WTC11 (cell line): ENCODE data around the gene APOL1.

Experiments used
- ATF1 ChIP-seq: sonication (generic); formaldehyde crosslinking; IDR thresholded peaks from 2 replicates; pipeline ENCODE4 v1.8.1; 2023; ENCODE audit warnings: mild to moderate bottlenecking, moderate library complexity, missing genetic modification reagents
- CREB1 ChIP-seq: sonication (generic); formaldehyde crosslinking; IDR thresholded peaks from 2 replicates; pipeline ENCODE4 v1.8.0; 2023; ENCODE audit warnings: mild to moderate bottlenecking, missing genetic modification reagents
- CTCF ChIP-seq: fragments of 200-600 bp; IDR thresholded peaks from 2 replicates; pipeline ENCODE4 v1.8.0; 2022; ENCODE audit warnings: antibody characterized with exemption
- E2F1 ChIP-seq: sonication (generic); formaldehyde crosslinking; IDR thresholded peaks from 2 replicates; pipeline ENCODE4 v1.8.0; 2022; ENCODE audit warnings: mild to moderate bottlenecking, missing genetic modification reagents
- ESRRA ChIP-seq: sonication (generic); formaldehyde crosslinking; IDR thresholded peaks from 2 replicates; pipeline ENCODE4 v1.8.1; 2022; ENCODE audit warnings: mild to moderate bottlenecking, missing genetic modification reagents, borderline replicate concordance
- FOXP1 ChIP-seq: sonication (generic); formaldehyde crosslinking; IDR thresholded peaks from 2 replicates; pipeline ENCODE4 v1.8.0; 2022; ENCODE audit warnings: missing genetic modification reagents, mild to moderate bottlenecking, moderate library complexity, borderline replicate concordance
- IRF1 ChIP-seq: sonication (generic); formaldehyde crosslinking; IDR thresholded peaks from 2 replicates; pipeline ENCODE4 v1.8.0; 2023; ENCODE audit warnings: missing genetic modification reagents
- KAT7 ChIP-seq: sonication (generic); formaldehyde crosslinking; IDR thresholded peaks from 2 replicates; pipeline ENCODE4 v1.8.1; 2023; ENCODE audit warnings: missing genetic modification reagents, mild to moderate bottlenecking, borderline replicate concordance
- MAX ChIP-seq: sonication (generic); formaldehyde crosslinking; IDR thresholded peaks from 2 replicates; pipeline ENCODE4 v1.8.0; 2022; ENCODE audit warnings: mild to moderate bottlenecking, missing genetic modification reagents
- TP53 ChIP-seq: sonication (generic); formaldehyde crosslinking; IDR thresholded peaks from 2 replicates; pipeline ENCODE4 v1.8.1; 2023; ENCODE audit warnings: mild to moderate bottlenecking, missing genetic modification reagents
- USF2 ChIP-seq: sonication (generic); formaldehyde crosslinking; IDR thresholded peaks from 2 replicates; pipeline ENCODE4 v1.8.1; 2023; ENCODE audit warnings: mild to moderate bottlenecking, missing genetic modification reagents, moderate library complexity
- ZBTB21 ChIP-seq: sonication (generic); formaldehyde crosslinking; IDR thresholded peaks from 2 replicates; pipeline ENCODE4 v1.8.1; 2023; ENCODE audit warnings: mild to moderate bottlenecking, missing genetic modification reagents, borderline replicate concordance
- ZNF219 ChIP-seq: sonication (generic); formaldehyde crosslinking; IDR thresholded peaks from 2 replicates; pipeline ENCODE4 v1.8.0; 2023; ENCODE audit warnings: missing genetic modification reagents, mild to moderate bottlenecking, borderline replicate concordance

DNA sequence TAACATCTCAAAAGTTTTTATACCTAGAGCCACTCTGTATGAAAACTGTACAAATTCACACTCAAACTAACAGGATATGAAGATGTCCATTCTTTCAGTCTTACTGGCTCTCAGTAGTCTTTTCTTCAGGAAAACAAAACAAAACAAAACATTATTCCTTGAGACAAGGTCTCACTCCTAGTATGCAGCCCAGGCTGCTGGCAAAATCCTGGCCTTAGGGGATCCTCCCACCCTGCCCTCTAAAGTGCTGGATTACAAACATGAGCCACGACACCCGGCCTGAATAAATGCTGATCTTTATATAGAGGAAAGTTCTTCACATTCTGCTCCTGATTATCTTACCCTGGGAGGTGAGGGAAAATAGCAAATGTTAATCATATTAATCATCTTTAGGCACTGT lies 18.7 kb upstream of the APOL1 start:
- TF ChIP-seq USF2 (CRISPR knock-in tag), result no peak
- no peak for TF ChIP-seq CTCF
- no peak for TF ChIP-seq TP53 (CRISPR knock-in tag)
- no peak for TF ChIP-seq E2F1 (CRISPR knock-in tag)
- no peak for TF ChIP-seq MAX (CRISPR knock-in tag)
- no peak for TF ChIP-seq ESRRA (CRISPR knock-in tag)
- TF ChIP-seq IRF1 (CRISPR knock-in tag), result no peak
- TF ChIP-seq ZNF219 (CRISPR knock-in tag), result no peak
- TF ChIP-seq KAT7 (CRISPR knock-in tag), result no peak
- TF ChIP-seq ATF1 (CRISPR knock-in tag), result no peak
- TF ChIP-seq CREB1, result no peak
- no peak for TF ChIP-seq ZBTB21 (CRISPR knock-in tag)
- TF ChIP-seq FOXP1, result no peak
